Measurements from ENCODE around the gene METTL9.

DNA sequence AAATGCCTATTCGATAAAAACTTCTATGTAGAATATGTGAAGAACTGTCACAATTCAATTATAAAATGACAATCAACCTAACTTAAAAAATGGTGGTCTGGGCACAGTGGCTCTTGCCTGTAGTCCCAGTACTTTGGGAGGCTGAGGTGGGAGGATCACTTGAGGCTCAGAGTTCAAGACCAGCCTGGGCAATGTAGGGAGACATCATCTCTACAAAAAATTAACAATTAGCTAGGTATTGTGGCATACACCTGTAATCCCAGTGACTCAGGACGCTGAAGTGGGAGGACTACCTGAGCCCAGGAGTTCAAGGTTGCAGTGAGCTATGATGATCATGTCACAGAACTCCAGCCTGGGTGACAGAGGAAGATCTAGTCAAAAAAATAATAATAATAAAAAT, 18.6 kb upstream of the METTL9 start:
- TF ChIP-seq CTCF (conservative IDR thresholded peaks at IDR 0.05) (no peak), ZFX (IDR thresholded peaks at IDR 0.05) (no peak)
